KOPT-K1 (cell line): Measurements from ENCODE around the gene QSOX1.
"Not testable (repeated sequence)": the region's sequence is repeated elsewhere in the genome, so short reads cannot be mapped to it uniquely, and the experiment has no call there.

ENCODE experiments used
- H3K27ac ChIP-seq: fragments of 200-600 bp; sonication (generic); 2 replicates; pipeline ENCODE4 v1.5.1; 2016; ENCODE audit warnings: antibody characterized with exemption, mild to moderate bottlenecking, low read depth, low read length; ENCODE audit not compliant: poor library complexity, severe bottlenecking
- H3K36me3 ChIP-seq: fragments of 200-600 bp; sonication (generic); 2 replicates; pipeline ENCODE4 v1.5.1; 2017; ENCODE audit warnings: antibody characterized with exemption, mild to moderate bottlenecking, low read length, moderate library complexity; ENCODE audit not compliant: insufficient read depth
- H3K9me3 ChIP-seq: fragments of 200-600 bp; sonication (generic); 2 replicates; pipeline ENCODE4 v1.5.1; 2017; ENCODE audit warnings: antibody characterized with exemption, low read length, mild to moderate bottlenecking; ENCODE audit not compliant: insufficient read depth, poor library complexity, severe bottlenecking

QSOX1 gene, protein sequence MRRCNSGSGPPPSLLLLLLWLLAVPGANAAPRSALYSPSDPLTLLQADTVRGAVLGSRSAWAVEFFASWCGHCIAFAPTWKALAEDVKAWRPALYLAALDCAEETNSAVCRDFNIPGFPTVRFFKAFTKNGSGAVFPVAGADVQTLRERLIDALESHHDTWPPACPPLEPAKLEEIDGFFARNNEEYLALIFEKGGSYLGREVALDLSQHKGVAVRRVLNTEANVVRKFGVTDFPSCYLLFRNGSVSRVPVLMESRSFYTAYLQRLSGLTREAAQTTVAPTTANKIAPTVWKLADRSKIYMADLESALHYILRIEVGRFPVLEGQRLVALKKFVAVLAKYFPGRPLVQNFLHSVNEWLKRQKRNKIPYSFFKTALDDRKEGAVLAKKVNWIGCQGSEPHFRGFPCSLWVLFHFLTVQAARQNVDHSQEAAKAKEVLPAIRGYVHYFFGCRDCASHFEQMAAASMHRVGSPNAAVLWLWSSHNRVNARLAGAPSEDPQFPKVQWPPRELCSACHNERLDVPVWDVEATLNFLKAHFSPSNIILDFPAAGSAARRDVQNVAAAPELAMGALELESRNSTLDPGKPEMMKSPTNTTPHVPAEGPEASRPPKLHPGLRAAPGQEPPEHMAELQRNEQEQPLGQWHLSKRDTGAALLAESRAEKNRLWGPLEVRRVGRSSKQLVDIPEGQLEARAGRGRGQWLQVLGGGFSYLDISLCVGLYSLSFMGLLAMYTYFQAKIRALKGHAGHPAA

DNA sequence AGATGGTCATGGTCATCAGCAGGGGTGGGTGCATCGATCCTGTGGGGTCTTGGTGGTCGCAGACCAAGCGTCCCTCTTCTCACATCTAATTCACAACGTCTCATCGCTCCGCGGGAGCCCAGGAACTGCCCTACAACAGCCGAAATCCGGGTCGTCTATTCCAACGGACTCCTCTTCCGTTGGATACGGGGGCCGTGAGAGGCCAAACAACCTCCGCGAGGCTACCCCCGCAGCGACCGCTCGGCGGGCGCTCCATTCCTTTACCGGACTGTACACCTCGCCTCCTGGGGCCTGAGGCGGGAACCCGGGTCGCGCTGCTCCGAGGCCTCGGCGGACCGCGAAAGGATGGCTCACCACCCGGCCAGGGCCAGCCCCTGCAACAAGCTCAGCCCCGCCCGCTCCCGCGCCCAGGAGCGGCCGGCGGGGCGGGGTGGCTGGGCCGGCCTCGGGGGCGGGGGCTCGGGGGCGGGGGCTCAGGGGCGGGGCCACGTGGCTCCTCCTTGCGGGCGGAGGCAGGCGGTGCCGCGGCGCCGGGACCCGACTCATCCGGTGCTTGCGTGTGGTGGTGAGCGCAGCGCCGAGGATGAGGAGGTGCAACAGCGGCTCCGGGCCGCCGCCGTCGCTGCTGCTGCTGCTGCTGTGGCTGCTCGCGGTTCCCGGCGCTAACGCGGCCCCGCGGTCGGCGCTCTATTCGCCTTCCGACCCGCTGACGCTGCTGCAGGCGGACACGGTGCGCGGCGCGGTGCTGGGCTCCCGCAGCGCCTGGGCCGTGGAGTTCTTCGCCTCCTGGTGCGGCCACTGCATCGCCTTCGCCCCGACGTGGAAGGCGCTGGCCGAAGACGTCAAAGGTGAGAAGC, at the start of gene QSOX1:
TSS of gene QSOX1 (plus strand) at position 545 of the 857 bp plus-strand sequence. CDS start at position 584, 39 bp downstream.
- peak within 1 kb of the TSS; percentile 84 for H3K27ac ChIP-seq
- H3K36me3 ChIP-seq: no peaks in the 10 kb centered on the region
- no peaks in the 10 kb centered on the region for H3K9me3 ChIP-seq

DNA sequence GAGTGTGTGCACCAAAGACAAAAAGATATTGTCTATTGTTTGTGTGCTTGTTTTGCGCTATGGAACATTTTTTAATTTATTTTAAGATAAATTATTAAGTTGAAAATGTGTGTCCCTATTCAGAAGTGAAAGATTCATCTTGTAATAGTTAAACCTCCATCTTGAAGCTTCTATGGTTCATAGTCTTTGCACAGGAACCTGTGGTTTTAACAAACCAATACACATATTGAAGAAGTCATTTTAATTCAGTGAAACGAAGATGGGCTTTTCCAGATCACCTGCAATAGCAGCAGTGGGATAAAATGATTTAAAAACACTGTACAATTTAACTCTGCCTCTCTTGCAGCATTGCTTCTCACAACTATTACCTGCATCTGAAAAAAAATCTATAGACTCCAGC, 42.6 kb upstream of the QSOX1 start:
- H3K9me3 ChIP-seq: no peaks in the 10 kb centered on the region
- no peak overlapping the region for H3K27ac ChIP-seq
- peaks cover 83% of the 10 kb centered on the region for H3K36me3 ChIP-seq

DNA sequence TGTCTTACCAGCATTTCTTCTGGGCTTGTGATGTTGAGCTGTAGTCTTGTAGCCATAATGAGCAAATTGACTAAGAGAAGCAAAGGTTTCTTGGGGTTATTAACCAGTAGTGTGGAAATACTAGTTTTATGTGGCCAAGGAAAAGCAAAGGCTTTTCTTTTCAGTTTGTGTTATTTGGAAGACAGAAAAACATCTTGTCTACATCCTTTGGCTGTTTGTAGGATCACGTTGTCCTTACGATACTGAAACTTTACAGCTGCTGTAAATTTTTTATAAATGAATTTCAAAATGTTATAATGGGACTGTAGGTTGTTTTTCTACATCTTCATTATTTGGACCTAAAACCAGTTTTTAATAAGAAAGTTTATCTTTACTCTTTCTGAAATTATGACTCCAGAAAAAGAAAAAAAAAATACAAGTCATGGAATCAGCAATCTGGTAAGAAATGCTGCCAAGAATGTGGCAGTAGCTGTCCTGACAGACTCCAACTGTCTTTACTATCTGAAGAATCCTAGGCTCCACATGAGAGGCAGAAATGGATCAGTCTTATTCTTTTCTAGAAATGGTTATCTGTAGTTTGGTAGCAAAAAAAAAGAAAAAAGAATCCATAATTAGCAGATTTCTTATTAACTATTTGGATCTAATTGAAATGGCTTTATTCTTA, 41.6 kb upstream of the QSOX1 start:
- Histone ChIP-seq H3K36me3 (peaks cover 76% of the 10 kb centered on the region), H3K27ac (no peak overlapping the region), H3K9me3 (no peaks in the 10 kb centered on the region)

DNA sequence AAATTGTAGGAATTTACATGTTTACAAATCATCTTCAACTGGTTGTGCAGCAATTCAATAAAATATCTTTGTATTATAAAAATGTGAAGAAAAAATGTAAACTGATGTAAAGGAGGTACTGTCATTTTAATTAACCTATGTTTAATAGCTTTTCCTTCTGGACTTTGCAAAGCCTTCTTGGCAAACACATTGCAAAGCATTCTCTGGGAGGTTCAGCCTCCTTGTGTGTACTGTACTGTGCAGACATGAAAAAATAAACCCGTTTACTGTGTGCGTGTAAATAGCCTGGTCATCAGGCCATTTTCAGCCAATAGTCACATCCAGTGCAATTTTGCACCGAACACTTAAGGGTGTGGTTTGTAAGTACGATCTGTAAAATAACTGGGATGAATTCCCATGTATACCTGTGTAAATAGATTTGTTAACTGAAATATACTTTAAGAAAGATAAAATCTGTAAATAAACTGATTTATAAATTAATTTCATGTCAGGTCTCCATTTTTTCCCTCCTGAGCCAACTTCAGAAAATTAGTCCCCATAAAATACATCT, 40.2 kb upstream of the QSOX1 start:
- Histone ChIP-seq H3K9me3 (no peaks in the 10 kb centered on the region), H3K36me3 (peaks cover 62% of the 10 kb centered on the region), H3K27ac (no peak overlapping the region)

DNA sequence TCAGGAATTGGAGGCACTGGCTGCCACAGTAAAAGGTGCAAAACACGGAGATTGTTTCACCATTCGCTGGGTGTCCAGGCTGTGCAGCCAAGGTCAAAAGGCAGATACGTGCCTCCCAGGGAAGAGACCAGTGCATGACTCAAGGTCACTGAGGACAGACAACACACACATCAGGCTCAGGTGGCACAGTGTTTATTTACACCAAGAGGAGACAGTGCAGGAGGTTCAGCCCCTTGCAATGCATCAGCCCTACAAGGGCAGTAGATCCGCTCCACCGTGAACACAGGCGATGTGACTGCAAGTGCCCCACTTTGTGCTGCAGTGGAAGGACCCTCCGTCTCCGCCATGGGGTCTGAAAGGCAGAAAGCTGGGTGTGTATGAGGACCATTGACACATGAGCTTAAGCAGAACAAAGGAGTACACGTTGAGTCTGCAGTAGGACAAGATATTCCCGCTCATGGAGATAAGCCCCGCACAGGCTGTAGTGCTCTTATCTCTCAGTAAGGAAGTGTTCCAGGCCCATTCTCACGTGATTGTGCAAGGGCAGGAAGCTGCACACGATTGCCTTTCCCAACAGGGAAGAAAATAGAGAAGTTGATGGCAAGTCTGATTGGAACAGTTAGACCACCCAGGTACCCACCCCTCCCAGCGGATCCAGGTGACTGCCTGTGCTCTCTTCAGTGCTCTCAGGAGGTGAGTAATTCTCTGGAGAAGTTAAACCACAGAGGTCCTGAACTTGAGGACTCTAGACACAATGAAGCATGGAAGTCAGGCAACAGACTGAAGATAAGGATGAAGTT, 37.5 kb upstream of the QSOX1 start:
- Histone ChIP-seq H3K9me3 (no peaks in the 10 kb centered on the region), H3K27ac (no peak overlapping the region), H3K36me3 (peaks cover 35% of the 10 kb centered on the region)

DNA sequence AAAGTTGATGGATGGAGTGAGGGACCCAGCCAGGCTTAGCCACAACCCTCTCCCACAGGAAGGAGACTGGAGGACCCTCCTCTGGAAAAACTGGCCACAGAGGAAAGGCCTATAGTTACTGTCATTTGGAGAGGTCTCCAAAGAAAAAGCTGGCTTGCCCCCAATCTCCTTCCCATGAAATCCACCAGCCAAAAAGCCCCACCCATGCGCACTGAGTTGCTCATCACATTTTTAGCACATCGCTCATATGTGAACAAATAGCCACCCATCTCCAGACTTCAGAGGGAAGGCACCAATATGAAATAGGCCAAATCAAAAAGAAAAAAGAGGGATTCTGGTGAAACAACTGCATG, 36.9 kb upstream of the QSOX1 start:
- H3K36me3 ChIP-seq: peaks cover 29% of the 10 kb centered on the region
- no peak overlapping the region for H3K27ac ChIP-seq
- H3K9me3 ChIP-seq: no peaks in the 10 kb centered on the region

DNA sequence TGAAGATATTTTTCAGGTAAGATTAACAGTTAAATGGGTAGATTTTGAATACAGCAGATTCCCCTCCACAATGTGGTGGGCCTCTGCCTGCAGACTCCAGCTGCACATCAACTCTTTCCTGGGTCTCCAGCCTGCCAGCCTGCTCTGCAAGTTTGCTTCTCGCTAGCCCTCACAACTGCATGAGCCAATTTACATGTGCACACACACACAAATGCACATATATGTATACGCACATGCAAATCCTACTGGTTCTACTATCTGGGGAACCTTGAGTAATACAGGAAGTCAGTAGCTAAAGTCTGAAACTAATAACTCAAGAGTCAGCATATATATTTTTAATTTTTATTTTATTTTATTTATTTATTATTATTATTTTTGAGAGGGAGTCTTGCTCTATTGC, 34.8 kb upstream of the QSOX1 start:
- H3K36me3 ChIP-seq: peaks cover 14% of the 10 kb centered on the region
- H3K27ac ChIP-seq: no peak overlapping the region

DNA sequence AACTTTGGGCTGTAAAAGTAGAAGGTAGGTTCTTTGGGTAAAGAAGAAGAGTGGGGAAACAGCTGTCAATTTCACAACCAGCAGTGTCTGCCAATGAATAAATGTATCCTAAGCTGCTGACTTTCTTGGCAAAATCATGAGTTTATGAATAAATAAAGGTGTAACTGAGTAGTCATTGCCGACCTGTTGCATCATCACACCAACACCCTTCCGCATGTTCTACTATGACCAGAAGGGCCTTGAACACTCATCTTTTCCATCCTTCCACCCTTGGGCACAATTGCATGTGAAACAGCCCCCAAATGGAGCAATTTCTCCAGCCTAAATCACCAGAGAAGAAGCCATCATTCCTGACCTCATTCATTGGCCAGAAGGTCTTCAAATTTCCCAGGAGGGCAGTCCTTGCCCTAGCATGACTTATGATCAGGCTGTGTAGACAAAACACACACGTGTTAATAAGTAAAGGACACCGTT, 31.2 kb upstream of the QSOX1 start:
- H3K9me3 ChIP-seq: no peaks in the 10 kb centered on the region
- no peak overlapping the region for H3K27ac ChIP-seq
- H3K36me3 ChIP-seq: no peaks in the 10 kb centered on the region

More for the DNA sequence above, 34.8 kb upstream of the QSOX1 start:
- H3K9me3 ChIP-seq: no peaks in the 10 kb centered on the region

DNA sequence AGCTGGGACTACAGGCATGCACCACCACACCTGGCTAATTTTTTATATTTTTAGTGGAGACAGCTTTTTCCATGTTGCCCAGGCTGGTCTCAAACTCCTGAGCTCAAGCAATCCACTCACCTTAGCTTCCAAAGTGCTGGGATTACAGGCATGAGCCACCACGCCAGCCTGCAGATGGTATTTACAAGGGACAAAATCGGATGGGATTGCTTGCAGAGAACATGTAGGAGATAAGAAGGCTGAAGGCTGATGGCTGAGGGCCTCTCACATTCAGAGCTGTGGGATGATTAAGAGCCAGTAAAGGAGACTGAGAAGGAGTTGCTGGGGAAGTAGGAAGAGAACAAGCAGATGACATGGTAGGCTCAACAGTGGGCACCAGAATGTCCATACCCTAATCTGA, 24.0 kb upstream of the QSOX1 start:
- H3K36me3 ChIP-seq: no peaks in the 10 kb centered on the region
- no peak overlapping the region for H3K27ac ChIP-seq
- H3K9me3 ChIP-seq: no peaks in the 10 kb centered on the region

DNA sequence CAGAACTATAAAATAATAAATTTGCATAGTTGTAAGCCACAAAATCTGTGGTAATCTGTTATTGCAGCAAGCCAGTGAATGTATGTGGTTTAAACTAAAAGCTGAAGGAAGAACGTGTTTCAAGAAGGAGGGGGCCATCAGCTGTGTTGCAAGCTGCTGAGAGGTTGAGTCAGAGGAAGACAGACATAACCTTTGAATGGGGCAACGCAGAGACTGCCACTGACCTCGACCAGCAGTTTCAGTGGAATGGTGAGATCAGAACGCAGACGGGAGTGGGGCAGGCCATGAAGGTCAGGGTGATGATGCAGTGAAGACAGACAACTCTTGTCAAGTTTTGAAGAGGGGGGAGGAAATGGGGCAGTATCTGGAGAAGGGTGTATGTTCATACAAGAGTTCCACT, 23.2 kb upstream of the QSOX1 start:
- Histone ChIP-seq H3K36me3 (no peaks in the 10 kb centered on the region), H3K27ac (no peak overlapping the region)

DNA sequence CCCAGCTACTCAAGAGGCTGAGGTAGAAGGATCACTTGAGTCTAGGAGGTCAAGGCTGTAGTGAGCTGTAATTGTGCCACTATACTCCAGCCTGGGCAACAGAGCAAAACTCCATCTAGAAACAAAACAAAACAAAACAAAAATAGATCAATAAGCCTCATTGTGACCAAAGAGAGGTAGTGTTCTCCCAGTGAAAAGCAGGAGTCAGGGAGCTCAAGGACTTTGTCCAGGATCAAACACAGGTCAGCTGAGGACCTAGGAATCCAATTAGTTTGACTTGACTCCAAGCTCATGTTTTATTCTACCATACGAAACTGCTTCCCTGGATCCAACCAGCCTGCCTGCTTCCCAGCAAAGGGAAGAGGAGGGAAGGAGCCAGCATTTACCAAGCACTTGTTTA, 21.5 kb upstream of the QSOX1 start:
- Histone ChIP-seq H3K27ac (no peak overlapping the region), H3K36me3 (no peaks in the 10 kb centered on the region), H3K9me3 (no peaks in the 10 kb centered on the region)

More for the DNA sequence above, 23.2 kb upstream of the QSOX1 start:
- no peaks in the 10 kb centered on the region for H3K9me3 ChIP-seq

DNA sequence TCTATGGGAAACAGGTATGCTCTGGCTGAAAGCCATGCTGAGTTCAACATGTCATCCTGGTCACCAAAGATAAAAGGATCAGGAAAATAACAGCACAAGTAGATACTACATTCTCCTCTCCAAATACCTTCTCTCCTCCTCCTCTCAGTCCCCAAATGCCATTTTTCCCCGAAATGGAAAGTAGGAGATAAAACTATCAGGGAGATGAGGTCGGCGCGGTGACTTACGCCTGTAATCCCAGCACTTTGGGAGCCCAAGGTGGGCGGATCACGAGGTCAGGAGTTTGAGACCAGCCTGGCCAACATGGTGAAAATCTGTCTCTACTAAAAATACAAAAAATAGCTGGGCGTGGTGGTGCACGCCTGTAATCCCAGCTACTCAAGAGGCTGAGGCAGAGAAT, 21.0 kb upstream of the QSOX1 start:
- H3K9me3 ChIP-seq, H3K36me3 ChIP-seq, H3K27ac ChIP-seq: not testable (repeated sequence)

DNA sequence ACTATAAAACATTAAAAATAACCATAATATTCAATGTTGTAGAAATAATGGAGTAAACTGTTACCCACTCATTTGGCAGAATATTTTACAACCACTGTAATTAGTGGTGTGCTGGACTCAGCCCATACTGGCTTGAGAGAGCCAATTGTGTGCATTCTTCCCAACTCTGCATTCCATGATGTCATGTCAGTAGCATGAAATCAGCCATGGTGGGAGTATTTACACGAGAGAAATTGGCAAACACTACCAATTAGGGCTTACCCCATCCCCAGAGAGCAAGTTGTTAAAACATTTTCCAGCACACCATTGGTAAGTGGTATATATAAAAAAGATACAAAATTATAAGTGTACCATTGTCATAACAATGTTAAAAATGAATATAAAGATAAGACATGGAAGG, 19.1 kb upstream of the QSOX1 start:
- Histone ChIP-seq H3K36me3 (no peaks in the 10 kb centered on the region), H3K9me3 (no peaks in the 10 kb centered on the region), H3K27ac (no peak overlapping the region)
